GM19395 (cell line): ENCODE results near the gene ZFYVE27.

Experiments
- ATAC-seq: cut with Tn5 transposase; IDR thresholded peaks from one replicate; pipeline ENCODE4 v1.9.1; 2021; ENCODE audit warnings: mild to moderate bottlenecking, moderate library complexity; ENCODE audit not compliant: unreplicated experiment

ZFYVE27 gene

GRCh38 chr10:97785731-97786130, 48.8 kb downstream of the ZFYVE27 start:
- no peak for ATAC-seq

DNA sequence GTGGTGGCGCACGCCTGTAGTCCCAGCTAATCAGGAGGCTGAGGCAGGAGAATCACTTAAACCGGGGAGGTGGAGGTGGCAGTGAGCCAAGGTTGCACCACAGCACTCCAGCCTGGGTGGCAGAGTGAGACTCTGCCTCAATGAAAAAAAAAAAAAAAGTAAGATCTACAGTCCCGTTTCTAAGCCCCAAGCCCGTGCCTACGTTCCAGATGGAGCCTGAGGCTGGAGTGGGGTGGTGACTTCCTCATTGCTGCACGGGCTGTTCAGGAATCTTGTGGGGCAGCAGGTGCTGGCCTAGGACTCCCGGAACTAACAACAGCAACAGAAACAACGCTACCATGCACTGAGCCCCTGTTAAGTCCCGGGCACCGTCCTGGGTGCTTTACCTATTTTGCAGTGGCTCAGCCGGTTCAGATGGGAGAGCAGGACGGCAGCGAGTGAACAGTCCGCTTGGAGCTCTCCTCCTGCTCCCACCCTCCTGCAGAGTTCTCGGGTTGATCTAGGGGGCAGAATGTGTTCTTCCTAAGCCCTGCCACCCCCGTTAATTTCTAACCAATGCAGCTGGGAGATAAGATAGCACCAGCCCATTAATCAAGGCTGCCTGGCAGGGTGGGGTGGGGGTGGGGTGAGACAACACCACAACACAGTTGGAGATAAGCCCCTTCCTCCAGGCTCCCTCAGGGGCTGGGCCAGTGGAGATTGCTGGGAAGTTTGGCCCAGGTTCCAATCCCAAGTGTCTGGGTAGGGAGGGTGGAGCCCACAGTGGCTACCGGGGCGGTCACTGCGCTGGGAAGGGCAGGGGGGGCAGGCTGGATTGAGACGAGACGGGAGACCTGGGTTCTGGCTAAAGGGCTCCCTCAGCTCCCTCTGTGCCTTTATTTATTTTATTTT, 51.9 kb downstream of the ZFYVE27 start:
- ATAC-seq, result no peak

DNA sequence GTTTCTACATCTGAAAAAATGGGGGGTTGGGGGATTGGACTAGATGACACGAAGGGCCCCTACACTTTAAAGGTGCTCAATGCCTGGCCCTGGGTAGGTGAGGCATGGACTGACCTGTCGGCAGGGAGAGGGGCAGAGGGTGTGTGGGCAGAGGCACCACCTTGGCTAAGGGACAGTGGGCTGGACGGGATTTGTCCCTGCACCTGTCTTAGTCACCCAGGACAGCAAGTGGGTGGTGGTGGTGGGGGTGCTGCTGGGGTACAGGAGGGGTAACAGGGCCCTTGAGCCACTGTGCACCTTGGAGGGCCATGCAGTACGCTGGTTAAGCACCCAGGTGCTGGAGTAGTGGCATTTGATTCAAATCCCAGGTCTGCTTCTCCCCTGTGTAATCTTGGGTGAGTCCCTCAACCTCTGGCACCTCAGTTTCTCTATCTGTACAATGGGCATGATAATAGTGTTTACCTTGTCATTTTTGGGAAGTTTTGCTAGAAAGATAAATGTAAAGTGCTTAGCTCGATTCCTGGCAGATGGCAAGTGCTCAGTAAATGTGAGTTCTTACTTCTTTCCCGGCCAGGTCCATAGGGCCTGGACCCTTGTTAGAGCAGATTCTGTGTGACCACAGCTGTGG, 53.0 kb downstream of the ZFYVE27 start:
- no peak for ATAC-seq

DNA sequence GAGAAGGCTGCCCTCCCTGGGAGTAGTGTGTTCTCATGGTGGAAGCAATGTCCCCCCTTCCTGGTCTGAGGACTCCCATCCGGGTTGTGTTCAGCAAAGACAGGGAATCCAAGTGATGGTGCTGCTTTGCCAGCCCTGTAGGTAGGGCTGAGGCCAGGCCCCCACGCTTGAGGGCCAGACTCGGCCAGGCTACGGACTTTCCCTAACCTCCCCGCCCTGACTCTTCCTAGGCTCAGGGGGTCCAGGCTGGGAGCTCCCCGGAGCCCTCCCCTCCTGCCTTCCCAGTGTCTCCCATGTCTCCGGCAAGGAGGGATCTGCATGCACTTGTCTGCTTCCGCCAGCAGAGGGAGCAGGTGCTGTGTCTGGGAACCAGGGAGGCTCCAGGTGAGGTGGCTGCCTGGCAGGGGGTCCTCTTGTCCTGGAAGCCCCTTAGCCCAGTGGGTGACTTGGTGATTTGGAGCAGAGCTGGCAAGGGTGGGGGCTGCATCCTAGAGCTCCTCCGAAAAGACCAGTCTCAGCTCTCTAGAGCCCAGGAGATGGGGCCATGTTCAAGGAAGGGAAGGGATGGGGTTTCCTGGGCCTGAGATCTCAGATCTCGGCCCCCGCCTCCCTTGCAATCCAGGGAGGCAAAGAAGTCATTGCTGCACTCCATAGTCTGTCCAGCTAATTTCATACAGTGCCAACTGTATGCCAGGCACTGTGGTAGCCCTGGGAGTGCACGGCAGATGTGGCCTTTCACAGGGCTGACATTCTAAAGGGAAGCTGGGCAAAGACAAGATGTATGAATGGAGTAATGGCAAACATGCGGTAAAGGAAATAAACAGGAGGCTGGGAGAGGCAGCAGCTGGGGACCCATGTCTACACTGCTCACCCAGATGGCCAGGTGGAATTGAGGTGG, 55.1 kb downstream of the ZFYVE27 start:
- ATAC-seq, result no peak

GRCh38 chr10:97795886-97796285, 59.0 kb downstream of the ZFYVE27 start:
- ATAC-seq, result no peak

- ATAC-seq, result no peak
Observed at GRCh38 chr10:97796651-97797050, 59.7 kb downstream of the ZFYVE27 start.

- no peak for ATAC-seq
Observed at GRCh38 chr10:97798958-97799610, 62.2 kb downstream of the ZFYVE27 start.

DNA sequence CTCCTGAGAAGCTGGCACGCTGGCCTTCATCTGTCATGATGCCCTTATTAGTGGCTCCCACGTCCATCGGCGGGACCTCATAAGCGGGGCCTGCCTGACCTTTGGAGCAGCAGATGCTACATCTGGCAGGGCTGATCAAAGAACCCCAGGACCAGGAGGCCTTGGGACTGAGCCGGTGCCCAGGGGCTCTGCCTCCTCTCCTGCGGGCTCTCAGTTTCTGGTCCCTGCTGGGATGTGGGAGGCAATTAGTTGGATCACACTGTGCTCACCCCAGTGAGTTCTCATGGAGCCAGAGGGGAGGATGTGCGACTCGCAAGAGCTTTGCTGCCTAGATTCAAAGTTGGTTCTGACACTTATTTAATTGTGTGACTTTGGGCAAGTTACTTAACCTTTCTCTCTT, 63.5 kb downstream of the ZFYVE27 start:
- no peak for ATAC-seq

DNA sequence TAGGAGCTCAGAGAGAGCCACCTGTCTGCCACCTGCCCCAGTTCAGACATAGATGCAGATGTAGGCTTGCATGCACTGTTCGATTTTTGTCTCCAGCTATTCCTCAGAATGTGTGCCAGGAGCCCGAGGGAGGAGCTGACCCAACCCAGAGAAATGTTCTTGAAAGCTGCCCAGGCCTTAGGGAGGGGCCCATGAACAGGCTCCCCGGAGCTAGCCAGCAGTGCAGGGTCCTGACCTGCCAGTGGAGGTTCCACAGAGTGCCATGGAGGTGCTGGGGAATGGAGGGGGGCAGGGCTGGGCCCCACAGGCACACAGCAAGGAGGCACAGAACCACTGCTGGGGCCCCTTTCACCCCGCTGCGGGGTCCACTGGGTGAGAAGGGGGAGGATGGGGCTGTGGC, 64.5 kb downstream of the ZFYVE27 start:
- ATAC-seq, result no peak

DNA sequence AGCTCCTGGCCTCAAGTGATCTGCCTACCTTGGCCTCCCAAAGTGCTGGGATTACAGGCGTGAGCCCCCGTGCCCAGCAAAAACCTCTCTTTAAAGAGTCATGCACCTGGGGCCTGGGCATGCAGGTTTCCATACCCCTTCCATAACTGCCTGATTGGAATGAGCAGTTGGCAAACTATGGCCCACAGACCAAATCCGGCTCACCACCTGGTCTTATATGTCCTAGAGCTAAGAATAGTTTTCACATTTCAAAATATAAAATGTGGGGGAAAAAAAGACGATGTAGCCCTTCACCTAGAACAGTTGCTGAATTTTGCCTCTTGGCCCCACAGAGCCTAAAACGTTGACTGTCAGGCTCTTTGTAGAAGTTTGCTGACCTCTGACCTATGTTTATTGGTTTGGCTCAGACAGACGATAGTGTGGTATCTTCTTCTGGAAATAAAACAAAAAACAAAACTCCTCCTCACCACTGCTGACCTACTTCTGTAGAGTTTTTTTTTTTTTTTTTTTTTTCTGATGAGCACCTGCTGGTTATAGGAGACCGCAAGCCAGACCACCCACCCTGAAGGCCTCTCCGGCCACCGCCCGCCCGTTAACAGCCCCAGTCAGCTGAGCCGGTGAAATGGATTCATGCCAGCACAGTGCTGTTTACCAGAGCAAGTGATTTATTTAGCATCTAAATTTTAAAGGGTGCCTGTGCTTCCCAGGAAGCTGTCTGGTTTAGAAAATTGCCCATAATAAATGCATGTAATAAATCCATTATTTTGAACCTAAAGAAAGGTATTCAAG, 68.4 kb downstream of the ZFYVE27 start:
- no peak for ATAC-seq

DNA sequence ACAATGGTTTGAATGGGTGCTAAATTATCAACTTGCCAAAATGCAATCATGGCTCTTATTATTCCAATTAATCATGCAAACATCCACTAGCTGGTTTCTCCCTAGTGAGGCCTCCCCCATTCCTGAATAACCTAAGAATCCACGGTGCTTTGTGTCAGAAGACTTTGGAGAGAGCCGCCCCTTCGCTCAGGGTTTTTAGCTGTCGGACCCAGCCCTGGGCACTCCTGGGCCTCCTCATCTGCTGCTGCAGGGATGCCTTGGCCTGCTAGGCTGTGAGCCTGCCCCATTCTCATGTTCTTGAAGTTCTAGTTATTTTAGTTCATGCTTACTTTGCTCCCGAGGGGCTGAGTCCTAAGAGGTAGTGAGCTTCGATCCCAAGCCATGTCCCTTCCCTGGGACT, 69.0 kb downstream of the ZFYVE27 start:
- ATAC-seq, result no peak

DNA sequence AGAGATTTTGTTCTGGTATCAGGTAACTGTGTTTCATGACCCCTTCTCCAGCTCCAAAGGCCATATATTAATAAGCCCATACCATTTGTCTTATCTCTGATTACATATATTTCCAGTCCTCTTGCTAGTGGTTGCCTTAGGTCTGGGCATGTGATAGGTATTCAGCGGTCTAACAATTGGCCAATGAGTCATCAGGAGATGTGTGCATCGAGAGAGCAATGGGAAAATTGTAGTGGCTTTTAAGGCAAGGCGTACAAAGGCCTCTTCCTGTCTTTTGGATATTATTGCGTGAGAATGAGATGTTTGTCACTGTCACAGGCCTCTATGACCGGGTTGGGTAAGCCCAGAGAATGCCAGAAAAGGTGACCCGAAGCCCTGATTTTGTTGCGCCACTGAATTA, 73.5 kb downstream of the ZFYVE27 start:
- ATAC-seq, result no peak
